HG02852 (cell line): ENCODE results near the gene EPG5.
"Not testable (repeated sequence)": the region's sequence is repeated elsewhere in the genome, so short reads cannot be mapped to it uniquely, and the experiment has no call there.

Experiments used
- ATAC-seq: cut with Tn5 transposase; IDR thresholded peaks from one replicate; pipeline ENCODE4 v1.9.1; 2021; ENCODE audit warnings: mild to moderate bottlenecking, moderate library complexity; ENCODE audit not compliant: unreplicated experiment

EPG5 gene

DNA sequence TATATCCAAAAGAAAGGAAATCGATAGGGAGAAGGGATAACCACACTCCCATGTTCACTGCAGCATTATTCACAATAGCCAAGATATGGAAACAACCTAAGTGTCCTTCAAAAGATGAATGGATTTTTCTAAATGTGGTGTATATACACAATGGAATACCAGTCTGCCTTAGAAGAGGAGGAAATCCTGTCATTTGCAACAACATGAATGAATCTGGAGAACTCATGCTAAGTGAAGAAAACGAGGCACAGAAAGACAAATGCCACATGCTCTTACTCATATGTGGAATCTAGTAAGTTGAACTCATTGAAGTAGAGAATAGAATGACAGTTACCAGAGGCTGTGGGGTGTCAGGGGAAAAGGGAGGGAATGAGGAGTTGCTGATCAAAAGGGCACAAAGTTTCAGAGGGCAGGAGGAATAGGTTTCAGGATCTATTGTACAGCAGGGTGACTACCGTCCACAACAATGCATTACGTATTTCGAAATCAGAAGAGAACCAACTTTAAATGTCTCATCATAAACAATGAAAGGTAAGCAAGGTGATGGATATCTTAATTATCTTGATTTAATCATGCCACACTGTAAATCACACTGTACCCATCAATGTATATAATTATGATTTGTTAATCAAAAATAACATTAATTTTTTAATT lies 95.6 kb downstream of the EPG5 start:
- ATAC-seq: no peak

- ATAC-seq: no peak
Observed at GRCh38 chr18:45870419-45870818, 96.7 kb downstream of the EPG5 start.

- ATAC-seq: no peak
Observed at GRCh38 chr18:45865466-45865865, 101.7 kb downstream of the EPG5 start.

GRCh38 chr18:45864081-45864480 lies 103.0 kb downstream of the EPG5 start:
- ATAC-seq: no peak

GRCh38 chr18:45863469-45863868 lies 103.7 kb downstream of the EPG5 start:
- ATAC-seq: no peak

GRCh38 chr18:45861926-45862325 lies 105.2 kb downstream of the EPG5 start:
- no peak for ATAC-seq

GRCh38 chr18:45860971-45861370 lies 106.2 kb downstream of the EPG5 start:
- no peak for ATAC-seq

DNA sequence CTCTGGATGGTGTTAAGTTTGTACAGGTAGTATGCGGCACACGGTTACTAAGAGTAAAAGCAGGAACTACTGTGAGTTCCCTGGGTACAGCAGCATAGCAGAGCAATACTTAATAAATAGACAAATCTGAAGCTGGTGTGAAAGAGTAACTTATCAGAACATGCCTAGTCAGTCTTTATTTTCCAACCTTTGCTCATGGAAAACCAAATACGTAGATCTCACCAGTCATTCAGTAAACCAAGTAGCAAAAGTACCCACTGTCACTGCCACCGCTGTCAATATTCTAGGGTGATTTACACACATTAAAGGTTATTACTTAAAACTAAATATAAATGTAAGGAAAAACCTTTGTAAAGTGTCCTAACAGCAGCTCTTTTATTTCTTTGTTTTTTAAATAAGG lies 106.6 kb downstream of the EPG5 start:
- no peak for ATAC-seq

- no peak for ATAC-seq
Observed at GRCh38 chr18:45859334-45859733, 107.8 kb downstream of the EPG5 start.

- no peak for ATAC-seq
Observed at GRCh38 chr18:45856531-45856930, 110.6 kb downstream of the EPG5 start.

DNA sequence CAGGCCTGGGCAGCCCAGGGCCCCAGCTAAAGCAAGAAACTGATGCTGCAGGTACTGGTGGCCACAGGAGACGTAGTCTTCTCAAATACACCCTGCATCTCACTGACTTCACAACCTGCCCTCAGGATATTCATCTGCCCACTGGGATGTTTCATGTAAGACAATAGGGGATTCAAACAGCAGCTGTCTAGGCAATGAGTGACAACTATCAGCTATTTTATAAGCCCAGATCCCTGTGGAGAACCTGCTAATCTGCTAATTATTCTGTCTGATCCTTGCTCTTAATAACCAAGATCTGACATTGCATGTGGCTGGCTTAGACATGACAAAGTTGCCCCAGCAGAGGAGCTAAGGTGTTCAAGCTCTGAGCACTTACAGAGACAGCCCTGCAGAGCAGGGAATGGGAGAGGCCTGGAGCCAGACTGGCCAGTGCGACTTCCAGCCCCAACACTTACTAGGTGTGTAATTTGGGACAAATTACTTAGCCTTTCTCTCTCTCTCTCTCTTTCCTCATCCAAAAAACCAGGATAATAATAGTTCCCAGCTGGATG lies 113.0 kb downstream of the EPG5 start:
- no peak for ATAC-seq

GRCh38 chr18:45852631-45853030 lies 114.5 kb downstream of the EPG5 start:
- no peak for ATAC-seq

DNA sequence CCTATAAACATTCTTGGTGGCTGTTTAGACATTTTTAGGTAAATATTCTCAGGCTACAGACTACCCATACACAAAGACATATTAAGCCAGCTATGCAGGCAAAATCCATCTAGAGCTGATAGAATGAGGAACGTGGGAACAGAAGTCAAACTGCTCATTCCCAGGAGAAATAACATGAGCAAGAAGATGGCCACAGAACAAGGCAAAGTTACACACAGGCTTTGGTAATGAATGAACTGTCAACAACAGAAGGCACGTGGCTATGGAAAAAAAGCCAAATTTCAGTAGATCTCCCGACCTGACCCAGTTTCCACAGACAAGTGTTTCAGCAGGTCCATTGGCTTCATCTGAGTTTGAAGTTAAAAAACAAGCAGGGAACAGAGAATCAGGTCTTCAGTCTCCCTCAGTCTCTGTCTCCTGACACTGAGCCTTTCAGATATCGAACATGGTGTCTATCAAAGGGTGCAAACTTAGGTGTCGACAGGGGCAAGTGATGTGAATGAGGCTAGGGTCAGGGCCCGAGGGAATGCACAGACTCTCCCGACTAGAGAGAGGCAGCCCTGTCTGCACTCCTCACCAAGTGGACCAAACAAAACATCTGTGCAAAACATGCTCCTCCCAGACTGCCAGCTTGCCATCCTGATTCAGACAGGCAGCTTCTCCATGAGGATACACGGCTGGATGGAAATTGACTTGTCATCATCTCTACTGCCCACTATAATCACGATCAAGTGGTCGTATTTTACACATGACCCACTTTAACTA lies 115.8 kb downstream of the EPG5 start:
- ATAC-seq: no peak

- peak; percentile 68 for ATAC-seq
Observed at GRCh38 chr18:45850021-45850420, 117.1 kb downstream of the EPG5 start.

- ATAC-seq: peak; percentile 22
Observed at GRCh38 chr18:45849529-45849928, 117.6 kb downstream of the EPG5 start.

GRCh38 chr18:45848643-45849042 lies 118.5 kb downstream of the EPG5 start:
- not testable (repeated sequence) for ATAC-seq

GRCh38 chr18:45847119-45847518 lies 120.0 kb downstream of the EPG5 start:
- ATAC-seq: no peak

DNA sequence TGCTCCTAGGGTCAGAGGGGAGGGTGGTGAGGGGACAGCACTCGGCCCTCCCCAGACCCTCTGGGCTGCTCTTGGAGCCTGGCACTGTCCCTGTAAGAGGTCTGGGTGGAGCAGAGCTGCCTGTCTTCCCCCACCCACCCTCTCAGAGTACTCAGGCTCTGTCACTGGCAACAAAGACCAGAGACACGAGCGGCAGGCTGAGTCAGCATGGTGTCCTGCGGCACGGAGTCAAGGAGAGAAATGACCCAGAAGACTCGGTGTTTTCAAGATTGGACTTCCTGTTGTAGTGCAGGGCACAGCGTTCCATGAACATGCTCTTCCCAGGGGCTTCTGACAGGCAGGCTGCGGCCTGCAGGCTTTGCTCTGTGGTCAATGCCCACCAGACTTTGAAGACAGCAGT lies 121.7 kb downstream of the EPG5 start:
- ATAC-seq: no peak

GRCh38 chr18:45844938-45845337 lies 122.2 kb downstream of the EPG5 start:
- ATAC-seq: no peak

DNA sequence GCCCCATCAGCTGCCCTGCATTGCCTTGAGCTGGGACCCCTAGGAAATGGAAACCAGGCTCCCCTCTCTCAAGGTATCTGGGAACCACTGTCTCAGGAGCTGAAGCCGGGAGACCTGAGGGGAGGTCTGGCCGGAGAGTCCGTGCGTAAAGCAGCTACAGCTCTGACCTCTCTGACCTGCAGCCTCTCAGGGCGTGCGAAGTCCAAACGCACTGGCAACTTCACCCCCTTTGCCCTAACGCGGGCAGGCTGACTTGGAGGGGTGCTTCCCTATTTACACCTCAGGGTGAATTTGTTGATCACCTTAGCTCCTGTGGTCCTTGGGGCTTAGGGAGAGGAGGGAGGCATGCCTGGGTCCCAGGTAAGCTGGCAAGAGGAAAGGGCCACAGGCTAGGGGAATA lies 124.1 kb downstream of the EPG5 start:
- ATAC-seq: no peak

DNA sequence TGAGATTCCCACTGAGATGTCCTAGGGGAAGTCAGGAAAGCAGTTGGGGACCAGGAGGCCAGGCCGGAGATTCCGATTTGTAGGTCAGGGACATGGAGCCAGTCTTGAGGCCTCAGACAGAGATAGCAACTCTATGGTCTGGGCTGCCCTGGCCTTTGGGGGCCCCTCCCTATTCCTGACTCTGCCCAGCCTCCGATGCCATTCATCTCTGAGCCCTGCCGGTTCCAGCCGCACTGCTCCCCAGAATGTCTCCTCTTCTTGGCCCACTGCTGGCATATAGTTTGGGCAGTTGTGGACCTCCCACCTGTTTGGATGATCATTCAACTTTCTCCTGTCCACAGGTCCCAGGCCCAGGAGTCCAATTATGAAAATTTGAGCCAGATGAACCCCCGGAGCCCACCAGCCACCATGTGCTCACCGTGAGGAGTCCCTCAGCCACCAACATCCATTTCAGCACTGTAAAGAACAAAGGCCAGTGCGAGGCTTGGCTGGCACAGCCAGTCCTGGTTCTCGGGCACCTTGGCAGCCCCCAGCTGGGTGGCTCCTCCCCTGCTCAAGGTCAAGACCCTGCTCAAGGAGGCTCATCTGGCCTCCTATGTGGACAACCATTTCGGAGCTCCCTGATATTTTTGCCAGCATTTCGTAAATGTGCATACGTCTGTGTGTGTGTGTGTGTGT lies 125.2 kb downstream of the EPG5 start:
- ATAC-seq: no peak
